HEK293 (cell line): ENCODE results near the gene PTPRCAP.

Experiments
- CTCF ChIA-PET: fragments of 350-600 bp; formaldehyde crosslinking; extraction: SDS; loops from one replicate; lab custom pipeline; 2021; ENCODE audit warnings: antibody characterized with exemption; lab: Yijun Ruan, JAX
- POLR2A ChIA-PET: fragments of 300-600 bp; formaldehyde crosslinking; extraction: SDS; loops from one replicate; lab custom pipeline; 2020; ENCODE audit warnings: antibody characterized with exemption, inconsistent platforms; lab: Yijun Ruan, JAX
- H3K27ac ChIP-seq: fragments of 200-500 bp; sonication (Bioruptor generic); 2 replicates; pipeline ENCODE4 v1.5.1; 2014; ENCODE audit warnings: low read depth, low read length, control low read depth, inconsistent platforms; ENCODE audit errors: extremely low read depth
- H3K36me3 ChIP-seq, 2 experiments: fragments of 200-500 bp in 1 of 2; sonication (Bioruptor generic) in 1 of 2; 1 replicate in 1 of 2; 2 replicates in 1 of 2; pipeline ENCODE4 v1.5.1; 2014 to 2017; ENCODE audit warnings: inconsistent platforms in 2 of 2, low read length in 2 of 2; ENCODE audit not compliant: control insufficient read depth in 2 of 2, insufficient read depth in 1 of 2
- H3K4me1 ChIP-seq: fragments of 200-500 bp; sonication (Bioruptor generic); 2 replicates; pipeline ENCODE4 v1.5.1; 2014; ENCODE audit warnings: mild to moderate bottlenecking, low read length, inconsistent platforms; ENCODE audit not compliant: control insufficient read depth, insufficient read depth
- H3K4me3 ChIP-seq: 2 replicates; pipeline ENCODE4 v1.5.1; 2011; ENCODE audit warnings: low read depth, mild to moderate bottlenecking, control low read depth, low read length, moderate library complexity
- H3K9me3 ChIP-seq: fragments of 200-500 bp; sonication (Bioruptor generic); 2 replicates; pipeline ENCODE4 v1.5.1; 2014; ENCODE audit warnings: low read depth, low read length, inconsistent platforms; ENCODE audit not compliant: control insufficient read depth, insufficient read depth
- FEZF1 ChIP-seq: fragments of 450-650 bp; formaldehyde crosslinking; IDR thresholded peaks from 2 replicates; pipeline ENCODE4 v1.5.1; 2016; ENCODE audit warnings: missing biosample characterization, missing genetic modification characterization
- GFI1B ChIP-seq: fragments of 450-650 bp; formaldehyde crosslinking; IDR thresholded peaks from 2 replicates; pipeline ENCODE4 v1.5.1; 2016; ENCODE audit warnings: missing biosample characterization, missing genetic modification characterization
- GLIS1 ChIP-seq: fragments of 450-650 bp; formaldehyde crosslinking; IDR thresholded peaks from 2 replicates; pipeline ENCODE4 v1.5.1; 2016; ENCODE audit warnings: missing biosample characterization, missing genetic modification characterization
- KLF1 ChIP-seq: fragments of 450-650 bp; formaldehyde crosslinking; IDR thresholded peaks from 2 replicates; pipeline ENCODE4 v1.5.1; 2016; ENCODE audit warnings: missing biosample characterization, missing genetic modification characterization
- KLF8 ChIP-seq: fragments of 450-650 bp; formaldehyde crosslinking; IDR thresholded peaks from 2 replicates; pipeline ENCODE4 v1.5.1; 2016; ENCODE audit warnings: missing biosample characterization, missing genetic modification characterization
- PRDM10 ChIP-seq: fragments of 450-650 bp; formaldehyde crosslinking; IDR thresholded peaks from 2 replicates; pipeline ENCODE4 v1.5.1; 2016; ENCODE audit warnings: missing biosample characterization, missing genetic modification characterization
- WT1 ChIP-seq: fragments of 450-650 bp; formaldehyde crosslinking; IDR thresholded peaks from 2 replicates; pipeline ENCODE4 v1.5.1; 2016; ENCODE audit warnings: missing biosample characterization, missing genetic modification characterization
- ZBTB20 ChIP-seq: fragments of 450-650 bp; formaldehyde crosslinking; IDR thresholded peaks from 2 replicates; pipeline ENCODE4 v1.5.1; 2016; ENCODE audit warnings: missing biosample characterization, missing genetic modification characterization
- ZBTB48 ChIP-seq: fragments of 450-650 bp; formaldehyde crosslinking; IDR thresholded peaks from 2 replicates; pipeline ENCODE4 v1.5.1; 2016; ENCODE audit warnings: missing biosample characterization, missing genetic modification characterization
- ZNF138 ChIP-seq: fragments of 450-650 bp; formaldehyde crosslinking; IDR thresholded peaks from 2 replicates; pipeline ENCODE4 v1.5.1; 2016; ENCODE audit warnings: missing biosample characterization, missing genetic modification characterization, borderline replicate concordance
- ZNF335 ChIP-seq: fragments of 450-650 bp; formaldehyde crosslinking; conservative IDR thresholded peaks from 2 replicates; pipeline ENCODE4 v1.5.1; 2016; ENCODE audit warnings: missing biosample characterization, missing genetic modification characterization
- ZNF362 ChIP-seq: fragments of 450-650 bp; formaldehyde crosslinking; IDR thresholded peaks from 2 replicates; pipeline ENCODE4 v1.5.1; 2016; ENCODE audit warnings: missing biosample characterization, missing genetic modification characterization
- ZNF433 ChIP-seq: fragments of 450-650 bp; formaldehyde crosslinking; IDR thresholded peaks from 2 replicates; pipeline ENCODE4 v1.5.1; 2016; ENCODE audit warnings: missing biosample characterization, missing genetic modification characterization, low read depth
- ZNF549 ChIP-seq: fragments of 450-650 bp; IDR thresholded peaks from 2 replicates; pipeline ENCODE4 v1.5.1; 2018; ENCODE audit warnings: missing biosample characterization, missing genetic modification characterization, mild to moderate bottlenecking, inconsistent platforms, moderate library complexity
- ZNF596 ChIP-seq: fragments of 450-650 bp; IDR thresholded peaks from 2 replicates; pipeline ENCODE4 v1.5.0; 2018; ENCODE audit warnings: missing biosample characterization, mild to moderate bottlenecking, missing genetic modification characterization, moderate library complexity
- ZNF600 ChIP-seq: fragments of 450-650 bp; formaldehyde crosslinking; IDR thresholded peaks from 2 replicates; pipeline ENCODE4 v1.5.1; 2016; ENCODE audit warnings: missing biosample characterization, missing genetic modification characterization
- ZSCAN5A ChIP-seq: fragments of 450-650 bp; formaldehyde crosslinking; IDR thresholded peaks from 2 replicates; pipeline ENCODE4 v1.5.1; 2016; ENCODE audit warnings: missing biosample characterization, missing genetic modification characterization

Gene PTPRCAP

GRCh38 chr11:67391304-67392182 is 45.9 kb downstream of the PTPRCAP start, which contains the start of gene RAD9A (continued):
- TF ChIP-seq GFI1B (tag by site-specific recombination): no peak
- no peak for TF ChIP-seq ZNF600 (tag by site-specific recombination)
- TF ChIP-seq ZNF138 (tag by site-specific recombination): no peak
- no peak for TF ChIP-seq ZNF549 (tag by site-specific recombination)
- 0 out of 2 replicates have a peak, but pooled peaks have one; percentile 25 for TF ChIP-seq ZNF433 (tag by site-specific recombination)

GRCh38 chr11:67390947-67391303 is 46.6 kb downstream of the PTPRCAP start:
- peak; percentile 68 for TF ChIP-seq ZNF335 (tag by site-specific recombination)
- TF ChIP-seq GLIS1 (tag by site-specific recombination): peak; percentile 24
- peak; percentile 53 for TF ChIP-seq WT1 (tag by site-specific recombination)
- 0 out of 2 replicates have a peak, but pooled peaks have one; percentile 33 for TF ChIP-seq ZNF362 (tag by site-specific recombination)
- peak; percentile 89 for TF ChIP-seq KLF1
- no peak for TF ChIP-seq ZBTB20
- TF ChIP-seq KLF8 (tag by site-specific recombination): 0 out of 2 replicates have a peak, but pooled peaks have one; percentile 31
- TF ChIP-seq FEZF1 (tag by site-specific recombination): peak; percentile 29; the same call in 1 of the 2 replicates
- no peak for TF ChIP-seq ZSCAN5A (tag by site-specific recombination)
- TF ChIP-seq ZNF596 (tag by site-specific recombination): no peak
- TF ChIP-seq PRDM10 (tag by site-specific recombination): peak; percentile 93
- TF ChIP-seq ZBTB48 (tag by site-specific recombination): peak; percentile 61; the same call in 1 of the 2 replicates
- TF ChIP-seq, all 188 proteins: peak for 9
- Histone ChIP-seq H3K27ac (peak overlapping the region; percentile 67), H3K36me3 (peaks cover 0 to 22% of the 10 kb centered on the region in 2 experiments; a peak in 1 of 3 replicates), H3K9me3 (no peaks in the 10 kb centered on the region), H3K4me3 (peak overlapping the region; percentile 76), H3K4me1 (0 out of 2 replicates have a peak, but pooled peaks cover 3% of the 10 kb centered on the region)
- ChIA-PET CTCF (interaction anchor here (0.6 to 25.6 kb wide), 5 partner anchors 9 to 79 kb away, joined by 3 to 898 read pairs (median 7); partner anchors contain the start of genes CLCF1, POLD4 and PPP1CA), POLR2A (interaction anchor here (0.6 to 3.5 kb wide), 5 partner anchors 10 to 59 kb away, joined by 3 to 53 read pairs (median 11); partner anchors contain the start of genes POLD4 and PPP1CA)
